IMR-90 (cell line): ENCODE results near the gene TRPC4. TPM values are rescaled to one million over a fixed set of nuclear protein-coding genes. Genes with fewer than 3 reads are reported as not detected.

ENCODE experiments used
- ATAC-seq: fragments of 200-7000 bp; cut with Tn5 transposase; 2 replicates; pipeline ENCODE4 v1.9.1; 2020; ENCODE audit warnings: low read depth, mild to moderate bottlenecking, moderate library complexity
- BruUV-seq: library from RNA; stranded (reverse); fragments of 400-500 nt; replicated peaks from 2 replicates; lab custom pipeline; 2021; lab: Mats Ljungman, UMichigan
- CTCF ChIA-PET: fragments of 300-600 bp; formaldehyde crosslinking; extraction: SDS; loops from one replicate; lab custom pipeline; 2021; ENCODE audit warnings: antibody characterized with exemption; lab: Yijun Ruan, JAX
- POLR2A ChIA-PET: fragments of 300-600 bp; sonication (Branson Sonifier 250); formaldehyde crosslinking; loops from one replicate; lab custom pipeline; 2022; ENCODE audit warnings: antibody characterized with exemption; ENCODE audit not compliant: unreplicated experiment; lab: Charles Lee
- DNase-seq: peaks from one replicate; pipeline ENCODE4 v3.0.0; 2013
- H2AFZ ChIP-seq: replicated peaks from 2 replicates; pipeline ENCODE3; 2013; ENCODE audit warnings: low read length, mild to moderate bottlenecking; ENCODE audit not compliant: poor library complexity
- H2AK5ac ChIP-seq: 2 replicates; pipeline ENCODE4 v1.6.1; 2013; ENCODE audit warnings: low read depth, low read length, inconsistent platforms
- H2AK9ac ChIP-seq: replicated peaks from 2 replicates; pipeline ENCODE3; 2013; ENCODE audit warnings: mild to moderate bottlenecking, low read depth, low read length, moderate library complexity; ENCODE audit not compliant: poor library complexity
- H2BK120ac ChIP-seq: 2 replicates; pipeline ENCODE4 v1.6.1; 2013; ENCODE audit warnings: low read depth, low read length, inconsistent platforms
- H2BK15ac ChIP-seq: 3 replicates; pipeline ENCODE4 v1.6.1; 2013; ENCODE audit warnings: low read depth, low read length, inconsistent platforms
- H2BK20ac ChIP-seq: 2 replicates; pipeline ENCODE4 v1.6.1; 2013; ENCODE audit warnings: low read depth, mild to moderate bottlenecking, inconsistent platforms, low read length, moderate library complexity
- H2BK5ac ChIP-seq: 2 replicates; pipeline ENCODE4 v1.6.1; 2013; ENCODE audit warnings: mild to moderate bottlenecking, low read depth, low read length, inconsistent platforms; ENCODE audit not compliant: poor library complexity, severe bottlenecking
- H3K14ac ChIP-seq: replicated peaks from 2 replicates; pipeline ENCODE4 v1.6.1; 2013; ENCODE audit warnings: low read depth, low read length, inconsistent platforms
- H3K18ac ChIP-seq: 2 replicates; pipeline ENCODE4 v1.6.1; 2013; ENCODE audit warnings: low read depth, low read length, control low read depth
- H3K23ac ChIP-seq: 2 replicates; pipeline ENCODE4 v1.6.1; 2013; ENCODE audit warnings: low read depth, low read length, inconsistent platforms
- H3K27ac ChIP-seq: 2 replicates; pipeline ENCODE4 v1.5.1; 2013; ENCODE audit warnings: mild to moderate bottlenecking, control low read depth, low read length; ENCODE audit not compliant: insufficient read depth
- H3K27me3 ChIP-seq: 2 replicates; pipeline ENCODE4 v1.6.1; 2013; ENCODE audit warnings: low read length; ENCODE audit not compliant: control insufficient read depth, insufficient read depth
- H3K36me3 ChIP-seq: 2 replicates; pipeline ENCODE4 v1.6.1; 2013; ENCODE audit warnings: low read length, mixed read lengths; ENCODE audit not compliant: control insufficient read depth, insufficient read depth
- H3K4ac ChIP-seq: 2 replicates; pipeline ENCODE4 v1.6.1; 2013; ENCODE audit warnings: low read depth, low read length, inconsistent platforms
- H3K4me1 ChIP-seq: 2 replicates; pipeline ENCODE4 v1.6.1; 2013; ENCODE audit warnings: low read length, mixed read lengths; ENCODE audit not compliant: control insufficient read depth, insufficient read depth
- H3K4me2 ChIP-seq: 2 replicates; pipeline ENCODE4 v1.6.1; 2013; ENCODE audit warnings: low read depth, mild to moderate bottlenecking, control low read depth, low read length, moderate library complexity
- H3K4me3 ChIP-seq: 2 replicates; pipeline ENCODE4 v1.5.1; 2013; ENCODE audit warnings: low read depth, mild to moderate bottlenecking, control low read depth, low read length, moderate library complexity; ENCODE audit not compliant: insufficient read depth
- H3K56ac ChIP-seq: 2 replicates; pipeline ENCODE4 v1.6.1; 2013; ENCODE audit warnings: low read length, inconsistent platforms; ENCODE audit not compliant: insufficient read depth; ENCODE audit errors: extremely low read depth
- H3K79me1 ChIP-seq, 2 experiments: 2 replicates each; pipeline ENCODE4 v1.6.1; 2013; ENCODE audit warnings: low read length in 2 of 2, inconsistent platforms in 1 of 2, low read depth in 1 of 2
- H3K9ac ChIP-seq: 2 replicates; pipeline ENCODE4 v1.6.1; 2013; ENCODE audit warnings: low read depth, low read length, control low read depth
- H3K9me1 ChIP-seq: 2 replicates; pipeline ENCODE4 v1.6.1; 2013; ENCODE audit warnings: low read length, inconsistent platforms; ENCODE audit not compliant: insufficient read depth
- H3K9me3 ChIP-seq: 2 replicates; pipeline ENCODE4 v1.6.1; 2013; ENCODE audit warnings: low read length; ENCODE audit not compliant: control insufficient read depth, insufficient read depth
- H4K20me1 ChIP-seq: 2 replicates; pipeline ENCODE4 v1.6.1; 2013; ENCODE audit warnings: low read length, inconsistent platforms; ENCODE audit not compliant: insufficient read depth
- H4K5ac ChIP-seq: 2 replicates; pipeline ENCODE4 v1.6.1; 2013; ENCODE audit warnings: mild to moderate bottlenecking, low read depth, low read length, control low read depth
- H4K8ac ChIP-seq, 2 experiments: 2 replicates each; pipeline ENCODE4 v1.6.1; 2013; ENCODE audit warnings: low read depth in 2 of 2, low read length in 2 of 2, control low read depth in 1 of 2, inconsistent platforms in 1 of 2
- H4K91ac ChIP-seq: 2 replicates; pipeline ENCODE4 v1.6.1; 2013; ENCODE audit warnings: low read depth, low read length, inconsistent platforms; ENCODE audit not compliant: insufficient read depth
- BHLHE40 ChIP-seq: fragments of 150-350 bp; IDR thresholded peaks from 2 replicates; pipeline ENCODE4 v1.6.1; 2016; ENCODE audit warnings: mild to moderate bottlenecking, low read depth, low read length
- CEBPB ChIP-seq: IDR thresholded peaks from 2 replicates; pipeline ENCODE4 v1.6.1; 2012; ENCODE audit warnings: low read depth, low read length, improper control_type of control experiment
- CHD1 ChIP-seq: IDR thresholded peaks from 2 replicates; pipeline ENCODE4 v1.6.1; 2012; ENCODE audit warnings: low read depth, low read length, improper control_type of control experiment
- FOS ChIP-seq: fragments of 150-350 bp; IDR thresholded peaks from 2 replicates; pipeline ENCODE4 v1.6.1; 2016; ENCODE audit warnings: low read depth, low read length
- MAZ ChIP-seq: IDR thresholded peaks from 2 replicates; pipeline ENCODE4 v1.6.1; 2012; ENCODE audit warnings: low read depth, mild to moderate bottlenecking, low read length, improper control_type of control experiment, moderate library complexity, borderline replicate concordance
- MXI1 ChIP-seq: IDR thresholded peaks from 2 replicates; pipeline ENCODE4 v1.6.1; 2012; ENCODE audit warnings: low read depth, mild to moderate bottlenecking, low read length, moderate library complexity, borderline replicate concordance
- NFE2L2 ChIP-seq: fragments of 150-350 bp; IDR thresholded peaks from 2 replicates; pipeline ENCODE4 v1.6.1; 2016; ENCODE audit warnings: low read depth, mild to moderate bottlenecking, low read length
- POLR2A ChIP-seq: IDR thresholded peaks from 2 replicates; pipeline ENCODE4 v1.6.1; 2012; ENCODE audit warnings: mild to moderate bottlenecking, low read depth, low read length
- RAD21 ChIP-seq: IDR thresholded peaks from 2 replicates; pipeline ENCODE4 v1.6.1; 2012; ENCODE audit warnings: low read length, improper control_type of control experiment
- SMC3 ChIP-seq: fragments of 150-350 bp; IDR thresholded peaks from 2 replicates; pipeline ENCODE4 v1.6.1; 2016; ENCODE audit warnings: low read depth, mild to moderate bottlenecking, antibody characterized with exemption, low read length, moderate library complexity
- WGBS, 2 experiments: methylation state at CpG; one replicate each; pipeline versions ENCODE4 v1.1.5 to v1.1.7; 2013; ENCODE audit warnings: missing lambda C conversion rate in 2 of 2; ENCODE audit not compliant: insufficient read length in 1 of 2; ENCODE audit errors: extremely low coverage in 2 of 2; 5-methylcytosine and 5-hydroxymethylcytosine counted together
- dilution Hi-C: fragments of 300-500 bp; cut with HindIII; formaldehyde crosslinking; loops from one replicate; pipeline ENCODE4 v1.14.3; 2018; ENCODE audit warnings: low sequenced_read_pairs; ENCODE audit not compliant: unreplicated experiment
- in situ Hi-C: fragments of 300-500 bp; cut with MboI; formaldehyde crosslinking; loops from 3 replicates; pipeline ENCODE4 v1.14.3; 2019; ENCODE audit warnings: low sequenced_read_pairs, inconsistent platforms, mixed read lengths
- intact Hi-C: fragments of 100-400 bp; cut with micrococcal nuclease; formaldehyde crosslinking; loops from 2 replicates; pipeline ENCODE4 v1.10.0; 2022
- polyA plus RNA-seq, 3 experiments: library from polyadenylated mRNA; depleted of rRNA; stranded (reverse); fragments of >200 nt; gene quantifications; 2 replicates each; pipeline ENCODE4 v1.2.3, GENCODE V29; 2012; ENCODE audit warnings: low replicate concordance in 1 of 3
- total RNA-seq: library from RNA; depleted of rRNA; stranded (reverse); fragments of >200 nt; gene quantifications from 2 replicates; pipeline ENCODE4 v1.2.3, GENCODE V29; 2012
- TF ChIP-seq, protein P1 (sequence below): conservative IDR thresholded peaks from 2 replicates; pipeline ENCODE4 v1.5.1; 2012; ENCODE audit warnings: mild to moderate bottlenecking, low read depth, low read length, improper control_type of control experiment
- TF ChIP-seq, protein P2 (sequence below): fragments of 150-350 bp; IDR thresholded peaks from 2 replicates; pipeline ENCODE4 v1.6.1; 2016; ENCODE audit warnings: low read depth, mild to moderate bottlenecking, low read length, moderate library complexity, borderline replicate concordance

The TRPC4 gene
- total and polyA plus RNA-seq, 2 of the 4 experiments (the other 2 are of a cell fraction), result 1.9 to 5.2 TPM

DNA sequence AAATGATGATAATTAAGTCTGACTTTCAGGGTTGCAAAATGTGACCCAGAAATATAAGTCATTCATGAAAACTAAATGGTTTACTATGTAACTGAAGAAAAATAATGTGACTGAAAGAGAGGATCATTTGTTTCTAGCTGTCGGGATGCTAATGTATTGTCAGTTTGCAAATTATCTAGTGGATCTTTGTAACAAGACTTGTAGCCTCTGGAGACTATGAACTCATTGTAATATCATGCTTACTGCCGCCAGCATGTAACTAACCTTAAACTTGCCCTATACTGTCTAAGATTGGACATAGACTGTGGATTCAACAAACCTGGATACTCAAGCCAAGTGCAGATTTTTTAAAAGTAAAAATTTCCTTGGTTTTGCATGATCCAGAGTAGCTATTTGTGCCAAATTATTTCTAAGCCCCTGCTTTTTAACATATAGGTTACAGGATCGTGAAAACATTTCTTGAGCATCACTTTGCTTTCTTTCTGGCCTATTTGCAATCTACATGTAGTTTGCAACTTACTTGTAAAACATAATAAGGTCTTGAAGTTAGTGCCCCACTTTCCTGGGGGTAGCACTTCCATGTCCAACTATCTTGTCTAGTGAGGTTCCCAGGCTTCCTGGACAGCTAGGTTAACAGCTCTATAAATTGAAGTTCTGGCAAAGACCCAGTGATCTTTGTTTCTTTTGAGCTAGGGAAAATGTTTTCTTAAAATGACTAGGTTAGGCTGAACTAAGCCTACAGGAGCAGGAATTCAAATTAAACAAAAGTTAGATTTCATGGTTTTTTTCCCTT is 267.7 kb downstream of the TRPC4 start:
- Histone ChIP-seq H3K4ac (peak overlapping the region; percentile 37; the same call in 1 of the 2 replicates), H2AFZ (no peak overlapping the region), H3K79me1 (no peaks in the 10 kb centered on the region), H4K5ac (peak overlapping the region; percentile 83; the same call in 1 of the 2 replicates), H4K91ac (no peak overlapping the region; the same call in 1 of the 2 replicates), H3K9ac (no peak overlapping the region), H2AK9ac (no peak overlapping the region), H3K14ac (no peak overlapping the region), H2BK5ac (no peak overlapping the region), H3K9me1 (no peaks in the 10 kb centered on the region), H3K4me2 (no peak overlapping the region), H3K23ac (no peak overlapping the region), H3K36me3 (no peaks in the 10 kb centered on the region), H3K4me1 (peaks cover 5% of the 10 kb centered on the region), H3K9me3 (no peaks in the 10 kb centered on the region), H3K27me3 (no peaks in the 10 kb centered on the region), H2BK20ac (no peak overlapping the region), H2BK15ac (no peak overlapping the region), H3K27ac (no peak overlapping the region), H4K20me1 (no peaks in the 10 kb centered on the region), H3K4me3 (no peak overlapping the region), H3K56ac (no peak overlapping the region), H2BK120ac (peak overlapping the region; percentile 64; the same call in 1 of the 2 replicates), H2AK5ac (no peak overlapping the region), H4K8ac (no peak overlapping the region), H3K18ac (peak overlapping the region; percentile 86; the same call in 1 of the 2 replicates)
- no peak for TF ChIP-seq POLR2A
- no peak for TF ChIP-seq BHLHE40
- no peak for TF ChIP-seq MAZ
- no peak for TF ChIP-seq SMC3
- no peak for TF ChIP-seq NFE2L2
- no peak for TF ChIP-seq MXI1
- TF ChIP-seq CEBPB, result no peak
- TF ChIP-seq, protein P1, sequence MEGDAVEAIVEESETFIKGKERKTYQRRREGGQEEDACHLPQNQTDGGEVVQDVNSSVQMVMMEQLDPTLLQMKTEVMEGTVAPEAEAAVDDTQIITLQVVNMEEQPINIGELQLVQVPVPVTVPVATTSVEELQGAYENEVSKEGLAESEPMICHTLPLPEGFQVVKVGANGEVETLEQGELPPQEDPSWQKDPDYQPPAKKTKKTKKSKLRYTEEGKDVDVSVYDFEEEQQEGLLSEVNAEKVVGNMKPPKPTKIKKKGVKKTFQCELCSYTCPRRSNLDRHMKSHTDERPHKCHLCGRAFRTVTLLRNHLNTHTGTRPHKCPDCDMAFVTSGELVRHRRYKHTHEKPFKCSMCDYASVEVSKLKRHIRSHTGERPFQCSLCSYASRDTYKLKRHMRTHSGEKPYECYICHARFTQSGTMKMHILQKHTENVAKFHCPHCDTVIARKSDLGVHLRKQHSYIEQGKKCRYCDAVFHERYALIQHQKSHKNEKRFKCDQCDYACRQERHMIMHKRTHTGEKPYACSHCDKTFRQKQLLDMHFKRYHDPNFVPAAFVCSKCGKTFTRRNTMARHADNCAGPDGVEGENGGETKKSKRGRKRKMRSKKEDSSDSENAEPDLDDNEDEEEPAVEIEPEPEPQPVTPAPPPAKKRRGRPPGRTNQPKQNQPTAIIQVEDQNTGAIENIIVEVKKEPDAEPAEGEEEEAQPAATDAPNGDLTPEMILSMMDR, result no peak
- TF ChIP-seq, protein P2, sequence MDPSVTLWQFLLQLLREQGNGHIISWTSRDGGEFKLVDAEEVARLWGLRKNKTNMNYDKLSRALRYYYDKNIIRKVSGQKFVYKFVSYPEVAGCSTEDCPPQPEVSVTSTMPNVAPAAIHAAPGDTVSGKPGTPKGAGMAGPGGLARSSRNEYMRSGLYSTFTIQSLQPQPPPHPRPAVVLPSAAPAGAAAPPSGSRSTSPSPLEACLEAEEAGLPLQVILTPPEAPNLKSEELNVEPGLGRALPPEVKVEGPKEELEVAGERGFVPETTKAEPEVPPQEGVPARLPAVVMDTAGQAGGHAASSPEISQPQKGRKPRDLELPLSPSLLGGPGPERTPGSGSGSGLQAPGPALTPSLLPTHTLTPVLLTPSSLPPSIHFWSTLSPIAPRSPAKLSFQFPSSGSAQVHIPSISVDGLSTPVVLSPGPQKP, result no peak
- no peak for TF ChIP-seq CHD1
- no peak for TF ChIP-seq RAD21
- no peak for TF ChIP-seq FOS
- dilution Hi-C loops, result no loop called here
- no peak; the same call in 1 of the 2 replicates for ATAC-seq
- DNase-seq, result no peak
- CTCF ChIA-PET, result interaction anchor here (0.6 to 1.4 kb wide), 4 partner anchors 62 to 493 kb away, joined by 3 to 5 read pairs (median 4); no protein-coding TSS in a partner anchor
- intact Hi-C loops, result loop anchor here (1.0 to 5.0 kb wide), 3 partner anchors 375 to 528 kb away; no protein-coding TSS in a partner anchor
- POLR2A ChIA-PET, result no interaction called here
- WGBS, 2 experiments, result no CpG with 5 or more reads among the region's 3 CpGs
- no TSS peak for BruUV-seq
- in situ Hi-C loops, result loop anchor here (25.0 kb wide), 1 partner anchor 765 kb away; no protein-coding TSS in a partner anchor
